Stomach (tissue), 9 donors: Measurements from ENCODE around the gene ADGRL3. TPM values are rescaled to one million over a fixed set of nuclear protein-coding genes. Genes with fewer than 3 reads are reported as not detected.
"Not testable (repeated sequence)": the region's sequence is repeated elsewhere in the genome, so short reads cannot be mapped to it uniquely, and the experiment has no call there.

Source experiments
- DNase-seq, 2 donors: peaks; one replicate each; pipeline versions ENCODE4 v3.0.0 to v3.0.0-alpha.2; 2013 to 2019
- H3K27ac ChIP-seq, 5 donors: fragments of 200-600 bp in 4 of 5; sonication (generic) in 4 of 5; one replicate each; pipeline ENCODE4 v1.5.1; 2013 to 2019; ENCODE audit warnings: mild to moderate bottlenecking in 1 of 5, moderate library complexity in 1 of 5
- H3K27me3 ChIP-seq, 3 donors: fragments of 200-600 bp; sonication (generic); one replicate each; pipeline ENCODE4 v1.5.1; 2017 to 2019; ENCODE audit warnings: mixed run types in 1 of 3
- H3K36me3 ChIP-seq, 4 donors: fragments of 200-600 bp; sonication (generic); 1 replicate in 3 of 4; 2 replicates in 1 of 4; pipeline ENCODE4 v1.5.1; 2016 to 2019
- H3K4me1 ChIP-seq, 4 donors: fragments of 200-600 bp; sonication (generic); one replicate each; pipeline ENCODE4 v1.5.1; 2016 to 2019
- H3K4me3 ChIP-seq, 4 donors: fragments of 200-600 bp; sonication (generic) in 3 of 4; one replicate each; pipeline ENCODE4 v1.5.1; 2016 to 2019; ENCODE audit warnings: mild to moderate bottlenecking in 1 of 4
- H3K9me3 ChIP-seq, 4 donors: fragments of 200-600 bp; sonication (generic); one replicate each; pipeline ENCODE4 v1.5.1; 2016 to 2019
- CTCF ChIP-seq, 7 experiments: fragments of 450-650 bp in 4 of 7; fragments of 200-600 bp in 3 of 7; sonication (generic) in 3 of 7; IDR thresholded peaks; one replicate each; pipeline ENCODE4 v1.5.1; 2016 to 2019; ENCODE audit warnings: antibody characterized with exemption in 7 of 7, control low read depth in 2 of 7, mild to moderate bottlenecking in 1 of 7
- EP300 ChIP-seq: sonication (generic); formaldehyde crosslinking; IDR thresholded peaks from one replicate; pipeline ENCODE4 v1.6.1; 2017; ENCODE audit warnings: antibody characterized with exemption
- POLR2A ChIP-seq, 4 donors: fragments of 450-650 bp; IDR thresholded peaks; one replicate each; pipeline ENCODE4 v1.6.1; 2016; ENCODE audit warnings: antibody characterized with exemption in 4 of 4, control low read depth in 2 of 4, mild to moderate bottlenecking in 1 of 4, moderate library complexity in 1 of 4
- POLR2AphosphoS5 ChIP-seq, 3 donors: sonication (generic); formaldehyde crosslinking; IDR thresholded peaks; one replicate each; pipeline ENCODE4 v1.6.1; 2016; ENCODE audit warnings: antibody characterized with exemption in 3 of 3
- WGBS, 5 donors: extraction: QIAGEN DNeasy Blood & Tissue Kit in 3 of 5; methylation state at CpG; one replicate each; pipeline versions ENCODE4 v1.1.5 to v1.1.7; 2013 to 2018; 5-methylcytosine and 5-hydroxymethylcytosine counted together
- intact Hi-C: fragments of 100-400 bp; cut with DNase I; formaldehyde crosslinking; loops from one replicate; pipeline ENCODE4 v1.15.1; 2023; ENCODE audit warnings: low total_unique reads
- polyA plus RNA-seq, 3 donors: library from polyadenylated mRNA; stranded (reverse); fragments of 200-250 nt; gene quantifications; one replicate each; pipeline ENCODE4 v1.2.3, GENCODE V29; 2013
- total RNA-seq, 5 donors: library from RNA; depleted of rRNA; stranded (reverse); fragments of >200 nt; gene quantifications; one replicate each; pipeline versions ENCODE4 v1.1.0 to v1.2.3, GENCODE V29; 2014 to 2016
- donor health status: healthy with polysubstance abuse.
- donor health status: Bipolar disorder and iron deficiency.
- donor health status: healthy.

Gene ADGRL3
- total and polyA plus RNA-seq, 8 donors, result 0.48 to 109 (median 3.9) TPM

- TF ChIP-seq EP300 (no peak), POLR2AphosphoS5 (IDR thresholded peaks at IDR 0.05) (no peak), CTCF (IDR thresholded peaks at IDR 0.05) (no peak), POLR2A (IDR thresholded peaks at IDR 0.05) (no peak)
- WGBS, 5 donors, result 67 to 81% (median 74%) methylated on average over 3 of the region's 3 CpGs
- no peak overlapping the region for H3K27ac ChIP-seq
- H3K9me3 ChIP-seq, result no peaks in the 10 kb centered on the region
- H3K27me3 ChIP-seq, result no peaks in the 10 kb centered on the region
- no peaks in the 10 kb centered on the region for H3K36me3 ChIP-seq
- H3K4me1 ChIP-seq, result no peaks in the 10 kb centered on the region
- intact Hi-C loops, result no loop called here
- DNase-seq, result no peak
- no peak overlapping the region for H3K4me3 ChIP-seq
These were observed 553.6 kb downstream of the ADGRL3 start for GRCh38 chr4:61753739-61754138.

- 77 to 94% (median 92%) methylated on average over 5 of the region's 5 CpGs for whole genome bisulfite sequencing, 5 donors
- H3K36me3 ChIP-seq, H3K27ac ChIP-seq, H3K27me3 ChIP-seq, H3K4me1 ChIP-seq, intact Hi-C loops, H3K4me3 ChIP-seq, DNase-seq: not testable (repeated sequence)
- H3K9me3 ChIP-seq, result peaks cover 0 to 15% (median 6%) of the 10 kb centered on the region in 4 donors
These were observed 556.8 kb downstream of the ADGRL3 start for GRCh38 chr4:61756937-61757336.

GRCh38 chr4:61757983-61758382 is 557.9 kb downstream of the ADGRL3 start:
- H3K36me3 ChIP-seq, H3K4me1 ChIP-seq, H3K27ac ChIP-seq, DNase-seq, H3K27me3 ChIP-seq, H3K4me3 ChIP-seq, intact Hi-C loops: not testable (repeated sequence)
- H3K9me3 ChIP-seq, result peaks cover 0 to 15% (median 6%) of the 10 kb centered on the region in 4 donors
- WGBS, 5 donors, result 82 to 93% (median 89%) methylated on average over 1 of the region's 1 CpG

- H3K27me3 ChIP-seq, H3K27ac ChIP-seq, H3K36me3 ChIP-seq, DNase-seq, H3K4me1 ChIP-seq, H3K4me3 ChIP-seq, intact Hi-C loops: not testable (repeated sequence)
- peaks cover 0 to 15% (median 6%) of the 10 kb centered on the region in 4 donors for H3K9me3 ChIP-seq
- WGBS, 5 donors, result 79 to 95% (median 88%) methylated on average over 1 of the region's 1 CpG
These were observed 558.5 kb downstream of the ADGRL3 start for GRCh38 chr4:61758596-61758995.

GRCh38 chr4:61759245-61759644 is 559.1 kb downstream of the ADGRL3 start:
- DNase-seq, H3K36me3 ChIP-seq, H3K4me3 ChIP-seq, H3K27ac ChIP-seq, H3K4me1 ChIP-seq, intact Hi-C loops, H3K27me3 ChIP-seq: not testable (repeated sequence)
- peaks cover 0 to 15% (median 6%) of the 10 kb centered on the region in 4 donors for H3K9me3 ChIP-seq
- WGBS, 5 donors, result 89 to 96% (median 95%) methylated on average over 6 to 7 of the region's 7 CpGs

- H3K4me3 ChIP-seq, H3K36me3 ChIP-seq, intact Hi-C loops, H3K4me1 ChIP-seq, H3K27me3 ChIP-seq, H3K27ac ChIP-seq, DNase-seq: not testable (repeated sequence)
- 89 to 99% (median 96%) methylated on average over 4 of the region's 4 CpGs for WGBS, 5 donors
- peaks cover 0 to 15% (median 6%) of the 10 kb centered on the region in 4 donors for H3K9me3 ChIP-seq
These were observed 559.8 kb downstream of the ADGRL3 start for GRCh38 chr4:61759885-61760284.

GRCh38 chr4:61760820-61761219 is 560.7 kb downstream of the ADGRL3 start:
- no peak for DNase-seq
- intact Hi-C loops, result no loop called here

More at GRCh38 chr4:61760820-61761219, 560.7 kb downstream of the ADGRL3 start:
- 79 to 95% (median 83%) methylated on average over 2 of the region's 2 CpGs for WGBS, 5 donors
- no peaks in the 10 kb centered on the region for H3K36me3 ChIP-seq
- peaks cover 0 to 15% (median 6%) of the 10 kb centered on the region in 4 donors for H3K9me3 ChIP-seq
- no peak overlapping the region for H3K27ac ChIP-seq
- TF ChIP-seq POLR2A (IDR thresholded peaks at IDR 0.05) (no peak), POLR2AphosphoS5 (IDR thresholded peaks at IDR 0.05) (no peak), EP300 (no peak), CTCF (IDR thresholded peaks at IDR 0.05) (no peak)
- no peaks in the 10 kb centered on the region for H3K27me3 ChIP-seq
- no peaks in the 10 kb centered on the region for H3K4me1 ChIP-seq
- H3K4me3 ChIP-seq, result no peak overlapping the region
